Loucy (cell line): ENCODE results near the gene C8G.

Source experiments
- CTCF ChIP-seq: fragments of 200-600 bp; sonication (generic); conservative IDR thresholded peaks from 2 replicates; pipeline ENCODE4 v1.5.1; 2014; ENCODE audit warnings: mild to moderate bottlenecking, antibody characterized with exemption, low read length
- EZH2phosphoT487 ChIP-seq: fragments of 200-600 bp; IDR thresholded peaks from 2 replicates; pipeline ENCODE4 v1.6.1; 2018; ENCODE audit warnings: antibody characterized with exemption, mild to moderate bottlenecking, moderate library complexity, borderline replicate concordance

- TF ChIP-seq CTCF (no peak), EZH2phosphoT487 (no peak)
Measured at GRCh38 chr9:136988872-136989271, 43.8 kb downstream of the C8G start.
